Upper lobe of left lung (tissue), 6 donors: Measurements from ENCODE around the gene CRYBA4. TPM values are rescaled to one million over a fixed set of nuclear protein-coding genes. Genes with fewer than 3 reads are reported as not detected.

ENCODE experiments used
- ATAC-seq, 2 donors: fragments of 200-7000 bp; cut with Tn5 transposase; one replicate each; pipeline ENCODE4 v1.9.1; 2022; ENCODE audit warnings: mild to moderate bottlenecking in 2 of 2, moderate library complexity in 2 of 2; ENCODE audit not compliant: low FRiP score in 2 of 2
- DNase-seq, 2 donors: peaks; one replicate each; pipeline ENCODE4 v3.0.0-alpha.2; 2019 to 2020
- H3K27ac ChIP-seq, 4 donors: fragments of 200-600 bp; sonication (generic); one replicate each; pipeline ENCODE4 v1.5.1; 2016 to 2019
- H3K27me3 ChIP-seq, 4 donors: fragments of 200-600 bp; sonication (generic); one replicate each; pipeline ENCODE4 v1.5.1; 2017 to 2019
- H3K36me3 ChIP-seq, 4 donors: fragments of 200-600 bp; sonication (generic); one replicate each; pipeline ENCODE4 v1.5.1; 2016 to 2019
- H3K4me1 ChIP-seq, 4 donors: fragments of 200-600 bp; sonication (generic); one replicate each; pipeline ENCODE4 v1.5.1; 2018 to 2019
- H3K4me3 ChIP-seq, 4 donors: fragments of 200-600 bp; sonication (generic); one replicate each; pipeline ENCODE4 v1.5.1; 2017 to 2019; ENCODE audit warnings: mild to moderate bottlenecking in 2 of 4, moderate library complexity in 1 of 4
- H3K9me3 ChIP-seq, 4 donors: fragments of 200-600 bp; sonication (generic); one replicate each; pipeline ENCODE4 v1.5.1; 2018 to 2019
- EP300 ChIP-seq, 4 donors: sonication (generic); formaldehyde crosslinking; IDR thresholded peaks; one replicate each; pipeline ENCODE4 v1.5.1; 2017; ENCODE audit warnings: antibody characterized with exemption in 4 of 4, control low read depth in 2 of 4
- POLR2A ChIP-seq, 4 donors: fragments of 450-650 bp; IDR thresholded peaks; one replicate each; pipeline ENCODE4 v1.5.1; 2016 to 2017; ENCODE audit warnings: antibody characterized with exemption in 4 of 4, mild to moderate bottlenecking in 2 of 4
- POLR2AphosphoS5 ChIP-seq, 2 donors: sonication (generic); formaldehyde crosslinking; IDR thresholded peaks; one replicate each; pipeline ENCODE4 v1.5.1; 2017; ENCODE audit warnings: antibody characterized with exemption in 2 of 2
- WGBS, 2 donors: methylation state at CpG; one replicate each; pipeline ENCODE4 v1.1.5; 2017 to 2018; 5-methylcytosine and 5-hydroxymethylcytosine counted together
- total RNA-seq, 6 donors: library from RNA; depleted of rRNA in 4 of 6; stranded (reverse); fragments of >200 nt in 4 of 6; gene quantifications; one replicate each; pipeline versions ENCODE4 v1.1.0 to v1.2.1, GENCODE V29; 2016 to 2021
- TF ChIP-seq, protein P1 (sequence below), 6 experiments: fragments of 450-650 bp in 4 of 6; fragments of 200-600 bp in 2 of 6; sonication (generic) in 2 of 6; IDR thresholded peaks; one replicate each; pipeline ENCODE4 v1.5.1; 2016 to 2019; ENCODE audit warnings: antibody characterized with exemption in 6 of 6
- donor health status: DM: no; HTN: no; CAD: no; lungs with moderate emphysema.
- donor health status: DM: no; HTN: yes; CAD: no; lungs with severe emphysema.

CRYBA4 gene
- total RNA-seq, 6 donors from 2014 or later, result not detected

DNA sequence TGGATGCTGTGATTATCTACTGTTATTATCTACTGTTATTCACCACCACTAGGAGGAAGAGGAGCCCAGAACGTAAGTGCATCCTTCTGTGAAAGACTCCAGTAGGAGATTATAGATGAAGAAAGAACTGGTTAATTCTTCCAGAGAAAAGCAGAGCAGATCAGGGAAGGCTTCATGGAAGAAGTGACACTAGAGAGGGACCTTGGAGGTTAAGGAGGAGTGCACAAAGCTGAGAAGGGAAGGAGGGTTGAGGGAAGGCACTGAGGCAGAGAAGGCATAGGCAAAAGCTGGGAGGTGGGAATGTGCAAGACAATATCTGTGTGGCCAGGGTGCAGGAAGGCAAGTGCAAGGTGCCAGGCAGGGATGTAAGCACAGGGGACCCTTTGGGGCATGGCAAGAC is 17.4 kb upstream of the CRYBA4 start:
- Histone ChIP-seq H3K4me1 (no peaks in the 10 kb centered on the region), H3K9me3 (no peaks in the 10 kb centered on the region), H3K36me3 (no peaks in the 10 kb centered on the region), H3K27me3 (no peaks in the 10 kb centered on the region), H3K4me3 (no peak overlapping the region), H3K27ac (no peak overlapping the region)
- ATAC-seq, result no peak
- no peak for DNase-seq
- WGBS, 2 donors, result 69 to 74% methylated on average over 1 of the region's 1 CpG
- TF ChIP-seq POLR2AphosphoS5 (IDR thresholded peaks at IDR 0.05) (no peak), POLR2A (IDR thresholded peaks at IDR 0.05) (no peak), EP300 (IDR thresholded peaks at IDR 0.05) (no peak)
- TF ChIP-seq, protein P1, sequence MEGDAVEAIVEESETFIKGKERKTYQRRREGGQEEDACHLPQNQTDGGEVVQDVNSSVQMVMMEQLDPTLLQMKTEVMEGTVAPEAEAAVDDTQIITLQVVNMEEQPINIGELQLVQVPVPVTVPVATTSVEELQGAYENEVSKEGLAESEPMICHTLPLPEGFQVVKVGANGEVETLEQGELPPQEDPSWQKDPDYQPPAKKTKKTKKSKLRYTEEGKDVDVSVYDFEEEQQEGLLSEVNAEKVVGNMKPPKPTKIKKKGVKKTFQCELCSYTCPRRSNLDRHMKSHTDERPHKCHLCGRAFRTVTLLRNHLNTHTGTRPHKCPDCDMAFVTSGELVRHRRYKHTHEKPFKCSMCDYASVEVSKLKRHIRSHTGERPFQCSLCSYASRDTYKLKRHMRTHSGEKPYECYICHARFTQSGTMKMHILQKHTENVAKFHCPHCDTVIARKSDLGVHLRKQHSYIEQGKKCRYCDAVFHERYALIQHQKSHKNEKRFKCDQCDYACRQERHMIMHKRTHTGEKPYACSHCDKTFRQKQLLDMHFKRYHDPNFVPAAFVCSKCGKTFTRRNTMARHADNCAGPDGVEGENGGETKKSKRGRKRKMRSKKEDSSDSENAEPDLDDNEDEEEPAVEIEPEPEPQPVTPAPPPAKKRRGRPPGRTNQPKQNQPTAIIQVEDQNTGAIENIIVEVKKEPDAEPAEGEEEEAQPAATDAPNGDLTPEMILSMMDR (IDR thresholded peaks at IDR 0.05), result no peak

DNA sequence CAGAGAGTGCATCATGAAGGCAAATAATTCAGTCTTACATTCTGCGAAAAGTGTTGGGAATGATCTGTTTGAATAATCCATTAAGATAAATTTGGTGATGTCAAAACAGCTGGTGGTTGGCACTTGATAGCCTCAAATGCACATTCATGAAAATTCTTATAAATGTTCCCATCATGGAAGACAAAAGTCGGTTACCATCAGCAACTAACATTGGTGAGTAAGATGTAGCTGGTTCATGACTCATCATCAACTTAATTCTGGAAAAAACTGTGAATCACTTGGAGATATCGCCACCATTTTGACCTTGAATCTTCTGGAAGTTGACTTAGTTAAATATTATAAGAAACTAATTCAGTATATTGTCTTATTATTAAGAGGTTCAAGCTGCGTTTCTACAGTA is 15.2 kb upstream of the CRYBA4 start:
- TF ChIP-seq, protein P1 (IDR thresholded peaks at IDR 0.05), result no peak
- TF ChIP-seq EP300 (IDR thresholded peaks at IDR 0.05), result no peak
- TF ChIP-seq POLR2A (IDR thresholded peaks at IDR 0.05), result no peak
- no peak for TF ChIP-seq POLR2AphosphoS5 (IDR thresholded peaks at IDR 0.05)
- Histone ChIP-seq H3K4me1 (no peaks in the 10 kb centered on the region), H3K27me3 (no peaks in the 10 kb centered on the region), H3K9me3 (no peaks in the 10 kb centered on the region), H3K4me3 (no peak overlapping the region), H3K27ac (no peak overlapping the region), H3K36me3 (no peaks in the 10 kb centered on the region)
- WGBS, 2 donors, result 90 to 93% methylated on average over 4 of the region's 4 CpGs
- no peak for DNase-seq
- ATAC-seq, result no peak

DNA sequence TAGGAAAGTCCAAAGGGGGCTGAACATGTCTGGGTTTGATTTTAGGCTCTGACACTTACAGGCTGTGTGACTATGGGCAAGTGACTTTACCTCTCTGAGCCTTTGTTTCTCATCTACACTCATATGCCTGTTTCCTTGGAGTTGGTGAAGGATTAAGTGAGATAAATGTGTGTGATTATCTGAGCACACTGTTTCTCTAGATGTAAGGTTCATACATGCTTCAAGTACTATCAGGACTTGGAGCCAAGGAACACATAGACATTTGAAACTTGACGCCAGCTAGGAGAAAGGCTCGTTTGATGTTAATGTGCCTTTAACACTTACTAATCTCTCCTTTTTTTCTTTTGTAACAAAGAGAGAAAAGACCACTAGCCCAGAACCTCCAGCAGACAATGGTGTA is 13.6 kb upstream of the CRYBA4 start:
- 57 to 65% methylated on average over 2 of the region's 2 CpGs for WGBS, 2 donors
- H3K4me3 ChIP-seq, result no peak overlapping the region
- no peak overlapping the region for H3K27ac ChIP-seq
- DNase-seq (no peak), ATAC-seq (no peak)
- no peak for TF ChIP-seq EP300 (IDR thresholded peaks at IDR 0.05)
- TF ChIP-seq, protein P1 (IDR thresholded peaks at IDR 0.05), result no peak
- TF ChIP-seq POLR2A (IDR thresholded peaks at IDR 0.05), result no peak
- TF ChIP-seq POLR2AphosphoS5 (IDR thresholded peaks at IDR 0.05), result no peak
- H3K36me3 ChIP-seq, result no peaks in the 10 kb centered on the region
- no peaks in the 10 kb centered on the region for H3K9me3 ChIP-seq
- no peaks in the 10 kb centered on the region for H3K27me3 ChIP-seq
- no peaks in the 10 kb centered on the region for H3K4me1 ChIP-seq

DNA sequence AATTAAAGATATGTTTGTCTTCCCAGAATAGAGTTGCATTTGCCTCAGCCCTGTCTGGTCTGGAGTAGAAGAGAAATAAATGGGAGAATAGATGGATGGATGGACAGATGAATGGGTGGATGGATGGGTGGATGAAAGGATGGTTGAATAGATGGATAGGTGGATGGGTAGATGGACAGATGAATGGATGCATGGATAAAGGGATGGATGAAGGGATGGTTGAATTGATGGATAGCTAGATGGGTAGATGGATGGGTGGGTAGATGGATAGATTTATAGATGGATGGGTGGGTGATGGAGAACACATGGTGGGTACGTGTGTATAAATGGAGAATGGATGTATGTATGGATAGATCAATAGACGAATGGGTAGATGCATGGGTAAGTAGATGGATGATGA is 12.5 kb upstream of the CRYBA4 start:
- TF ChIP-seq, protein P1 (IDR thresholded peaks at IDR 0.05), result no peak
- TF ChIP-seq EP300 (IDR thresholded peaks at IDR 0.05), result no peak
- no peak for TF ChIP-seq POLR2A (IDR thresholded peaks at IDR 0.05)
- TF ChIP-seq POLR2AphosphoS5 (IDR thresholded peaks at IDR 0.05), result no peak
- no peaks in the 10 kb centered on the region for H3K9me3 ChIP-seq
- DNase-seq (no peak), ATAC-seq (no peak)
- no peaks in the 10 kb centered on the region for H3K4me1 ChIP-seq
- H3K4me3 ChIP-seq, result no peak overlapping the region
- H3K27ac ChIP-seq, result no peak overlapping the region
- no peaks in the 10 kb centered on the region for H3K36me3 ChIP-seq
- H3K27me3 ChIP-seq, result no peaks in the 10 kb centered on the region
- 80 to 88% methylated on average over 2 of the region's 2 CpGs for WGBS, 2 donors

DNA sequence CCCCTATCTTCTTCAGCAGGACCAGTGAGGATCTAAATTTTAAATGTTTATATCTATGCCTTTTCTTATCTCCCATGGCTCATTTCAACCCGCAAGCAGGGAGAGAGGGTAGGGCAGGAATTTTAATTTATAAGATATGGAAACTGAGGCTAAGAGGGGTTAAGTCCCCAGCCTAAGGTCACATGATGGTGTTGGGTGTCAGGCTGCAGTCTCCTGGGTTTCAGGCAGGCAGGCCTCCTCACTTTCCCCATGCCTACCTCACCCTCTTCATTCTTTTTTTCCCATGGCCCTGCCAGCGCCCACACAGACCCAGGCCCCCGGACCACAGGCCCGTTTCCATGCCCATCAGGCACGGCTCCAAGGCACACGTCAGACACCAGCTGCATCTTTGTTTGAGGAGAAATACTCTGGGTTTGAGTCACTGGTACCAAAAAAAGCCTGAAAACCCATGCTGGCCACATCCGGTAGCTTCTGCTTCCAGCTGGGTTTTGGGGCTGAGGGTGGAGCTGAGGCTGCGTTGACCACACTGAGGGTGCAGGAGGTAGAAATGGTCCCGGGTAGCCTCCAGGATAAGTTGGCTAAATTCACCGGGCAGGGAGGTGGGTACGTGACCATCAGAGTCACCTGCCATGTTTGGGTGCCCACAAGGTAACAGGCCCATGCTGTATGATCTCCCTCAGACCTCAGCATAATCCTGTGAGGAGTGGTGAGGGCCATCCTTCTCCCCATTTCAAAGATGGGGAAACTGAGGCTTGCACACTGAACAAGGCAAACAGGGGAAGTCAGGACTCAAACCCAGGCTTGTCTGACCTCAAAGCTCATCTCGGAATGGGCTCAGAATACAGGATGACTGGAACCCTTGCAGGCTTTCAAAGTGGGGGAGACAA is 11.4 kb upstream of the CRYBA4 start:
- H3K4me1 ChIP-seq, result no peaks in the 10 kb centered on the region
- H3K27me3 ChIP-seq, result no peaks in the 10 kb centered on the region
- H3K27ac ChIP-seq, result no peak overlapping the region
- TF ChIP-seq POLR2AphosphoS5 (IDR thresholded peaks at IDR 0.05), result no peak
- TF ChIP-seq POLR2A (IDR thresholded peaks at IDR 0.05), result no peak
- TF ChIP-seq EP300 (IDR thresholded peaks at IDR 0.05), result no peak
- H3K9me3 ChIP-seq, result no peaks in the 10 kb centered on the region
- H3K4me3 ChIP-seq, result no peak overlapping the region
- ATAC-seq (peak in 1 of 2 donors; percentile 42), DNase-seq (no peak)
- WGBS, 2 donors, result 60 to 61% methylated on average over 11 to 12 of the region's 12 CpGs
- no peaks in the 10 kb centered on the region for H3K36me3 ChIP-seq
